Measurements from ENCODE around the gene POMT1. TPM values are rescaled to one million over a fixed set of nuclear protein-coding genes. Genes with fewer than 3 reads are reported as not detected.

The POMT1 gene
- total RNA-seq, 2 experiments from 2014 or later, result 50.1 to 50.5 TPM

DNA sequence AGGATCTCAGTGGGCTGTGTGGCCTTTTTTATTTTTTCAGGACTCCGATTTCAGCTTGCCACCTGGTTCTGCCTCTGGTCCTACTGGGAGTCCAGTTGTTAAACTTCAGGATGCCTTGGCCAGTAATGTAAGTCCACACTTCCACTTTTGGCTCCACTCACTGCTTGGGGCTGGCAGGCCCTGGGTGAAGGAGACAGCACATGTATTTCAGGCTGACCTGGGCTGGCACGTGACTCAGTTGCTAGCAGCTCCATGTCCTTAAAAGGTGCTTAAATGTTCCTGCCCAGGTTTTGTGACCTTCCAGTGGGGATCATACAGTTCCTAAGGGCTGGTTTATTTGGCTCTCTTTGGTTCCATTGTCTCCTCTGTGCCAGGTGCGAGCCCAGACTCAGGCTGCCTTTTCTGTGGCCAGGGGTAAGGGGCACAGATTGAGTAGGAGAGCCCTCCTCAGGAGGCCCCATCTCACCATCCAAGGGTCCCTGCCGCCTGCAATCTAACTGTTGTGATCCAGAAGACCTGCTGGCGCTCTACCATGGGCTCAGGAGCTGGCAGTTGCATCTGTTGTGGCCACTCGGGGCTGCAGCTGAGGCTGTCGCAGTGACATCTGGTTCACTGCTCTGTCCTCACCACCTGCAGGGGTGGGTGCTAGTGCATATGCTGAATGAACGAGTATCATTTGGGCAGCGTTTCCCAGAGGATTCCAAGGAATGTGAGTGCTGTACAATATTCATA lies 19.2 kb upstream of the POMT1 start:
- POLR2A ChIA-PET, result no interaction called here
- peaks cover 98% of the 10 kb centered on the region for H3K36me3 Mint-ChIP-seq (ENCODE audit: low read depth)

GRCh38 chr9:131484051-131484445 lies 18.7 kb upstream of the POMT1 start:
- Histone ChIP-seq H3K4me1 (ENCODE audit: insufficient read depth, low read length) (no peaks in the 10 kb centered on the region), H3K4me3 (ENCODE audit: low read length) (no peak overlapping the region), H3K36me3 (ENCODE audit: insufficient read depth, low read length) (peaks cover 96% of the 10 kb centered on the region), H3K9me3 (ENCODE audit: control insufficient read depth in 1 of 2, insufficient read depth in 1 of 2, low read length in 2 of 2) (no peaks in the 10 kb centered on the region), H3K27me3 (ENCODE audit: control insufficient read depth in 1 of 2, insufficient read depth in 2 of 2, low read length in 2 of 2) (no peaks in the 10 kb centered on the region), H3K27ac (ENCODE audit: low read depth in 1 of 2, low read length in 2 of 2) (no peak overlapping the region)
- Mint-ChIP-seq H3K4me1 (ENCODE audit: low read depth) (no peaks in the 10 kb centered on the region), H3K9me3 (no peaks in the 10 kb centered on the region), H3K36me3 (ENCODE audit: low read depth) (peaks cover 98% of the 10 kb centered on the region), H3K27me3 (no peaks in the 10 kb centered on the region), H3K4me3 (no peak overlapping the region), H3K27ac (no peak overlapping the region)
- no peak for ATAC-seq (ENCODE audit: poor library complexity)
- ChIA-PET CTCF (no interaction called here), POLR2A (no interaction called here)
- no peak for DNase-seq
- intact Hi-C loops (cut with DNase I, micrococcal nuclease), result no loop called here
- TF ChIP-seq CTCF (IDR thresholded peaks at IDR 0.05), result no peak

More for the DNA sequence above, 19.2 kb upstream of the POMT1 start:
- H3K27me3 ChIP-seq (ENCODE audit: control insufficient read depth in 1 of 2, insufficient read depth in 2 of 2, low read length in 2 of 2), result no peaks in the 10 kb centered on the region
- H3K9me3 Mint-ChIP-seq, result no peaks in the 10 kb centered on the region
- no peaks in the 10 kb centered on the region for H3K4me1 ChIP-seq (ENCODE audit: insufficient read depth, low read length)
- H3K27ac ChIP-seq (ENCODE audit: low read depth in 1 of 2, low read length in 2 of 2), result no peak overlapping the region
- H3K4me1 Mint-ChIP-seq (ENCODE audit: low read depth), result peaks cover under 1% of the 10 kb centered on the region
- DNase-seq (no peak), ATAC-seq (ENCODE audit: poor library complexity) (no peak)
- H3K27ac Mint-ChIP-seq, result no peak overlapping the region
- H3K36me3 ChIP-seq (ENCODE audit: insufficient read depth, low read length), result peaks cover 96% of the 10 kb centered on the region
- intact Hi-C loops (cut with DNase I, micrococcal nuclease), result no loop called here
- no peak overlapping the region for H3K4me3 Mint-ChIP-seq
- CTCF ChIA-PET, result no interaction called here
- no peaks in the 10 kb centered on the region for H3K27me3 Mint-ChIP-seq
- TF ChIP-seq CTCF (IDR thresholded peaks at IDR 0.05), result no peak
- no peak overlapping the region for H3K4me3 ChIP-seq (ENCODE audit: low read length)
- no peaks in the 10 kb centered on the region for H3K9me3 ChIP-seq (ENCODE audit: control insufficient read depth in 1 of 2, insufficient read depth in 1 of 2, low read length in 2 of 2)

- Mint-ChIP-seq H3K27me3 (no peaks in the 10 kb centered on the region), H3K36me3 (ENCODE audit: low read depth) (peaks cover 99% of the 10 kb centered on the region), H3K9me3 (no peaks in the 10 kb centered on the region), H3K4me1 (ENCODE audit: low read depth) (no peaks in the 10 kb centered on the region), H3K27ac (no peak overlapping the region), H3K4me3 (no peak overlapping the region)
- intact Hi-C loops (cut with DNase I, micrococcal nuclease), result no loop called here
- Histone ChIP-seq H3K4me1 (ENCODE audit: insufficient read depth, low read length) (no peaks in the 10 kb centered on the region), H3K9me3 (ENCODE audit: control insufficient read depth in 1 of 2, insufficient read depth in 1 of 2, low read length in 2 of 2) (no peaks in the 10 kb centered on the region), H3K36me3 (ENCODE audit: insufficient read depth, low read length) (peaks cover 93% of the 10 kb centered on the region), H3K4me3 (ENCODE audit: low read length) (no peak overlapping the region), H3K27me3 (ENCODE audit: control insufficient read depth in 1 of 2, insufficient read depth in 2 of 2, low read length in 2 of 2) (no peaks in the 10 kb centered on the region), H3K27ac (ENCODE audit: low read depth in 1 of 2, low read length in 2 of 2) (no peak overlapping the region)
- TF ChIP-seq CTCF (IDR thresholded peaks at IDR 0.05), result no peak
- DNase-seq (no peak), ATAC-seq (ENCODE audit: poor library complexity) (no peak)
- ChIA-PET POLR2A (interaction anchor here (1.0 kb wide), 1 partner anchor 15 kb away, joined by 3 read pairs; no protein-coding TSS in a partner anchor), CTCF (no interaction called here)
Observed at GRCh38 chr9:131484560-131485185, 18.0 kb upstream of the POMT1 start.

Data from CD4-positive, alpha-beta T cell (primary cell).